Right forelimb (tissue), 1 donor: ENCODE results near the gene TMEM208.

Experiments
- DNase-seq: peaks from one replicate; pipeline ENCODE4 v3.0.0-alpha.2; 2018

TMEM208 gene

DNA sequence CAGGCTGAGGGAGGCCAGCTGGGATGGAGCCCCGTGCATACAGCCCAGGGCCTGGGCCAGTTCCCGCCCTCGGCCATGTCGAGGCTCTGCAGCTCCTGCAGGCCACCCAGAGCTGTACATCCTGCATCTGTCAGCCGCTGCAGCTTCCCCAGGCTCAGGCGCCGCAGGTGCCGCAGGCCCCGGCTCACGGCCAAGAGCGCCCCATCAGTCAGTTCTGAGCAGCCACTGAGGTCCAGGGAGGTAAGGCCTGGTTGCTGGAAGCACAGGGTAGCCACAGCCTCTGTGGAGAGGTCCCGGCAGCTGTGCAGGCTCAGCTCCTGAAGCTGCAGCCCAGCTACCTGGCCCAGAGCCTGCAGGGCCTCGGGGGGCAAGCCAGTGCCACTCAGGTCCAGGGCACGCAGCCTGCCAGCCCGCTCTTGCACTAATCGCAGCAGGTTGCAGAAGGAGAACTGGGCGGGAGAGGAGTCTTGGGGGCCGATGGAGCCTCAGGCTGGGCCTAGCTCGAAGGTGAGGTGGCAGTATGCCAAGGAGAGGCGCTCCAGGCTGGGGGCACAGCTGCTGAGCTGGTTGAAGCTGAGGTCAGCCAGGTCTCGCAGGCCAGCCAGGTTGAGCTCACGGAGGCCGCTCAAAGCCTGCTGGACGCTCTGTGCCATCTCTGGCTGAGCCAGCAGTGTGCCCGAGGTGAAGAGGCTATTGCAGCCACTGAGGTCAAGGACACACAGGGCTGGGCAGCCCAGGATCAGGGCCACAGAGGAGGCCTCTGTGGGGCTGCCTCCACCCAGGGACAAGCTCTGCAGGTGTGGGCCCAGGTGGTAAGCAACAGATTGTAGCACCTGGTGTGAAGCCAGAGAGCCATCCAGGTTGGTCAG, 16.6 kb upstream of the TMEM208 start:
- no peak for DNase-seq

DNA sequence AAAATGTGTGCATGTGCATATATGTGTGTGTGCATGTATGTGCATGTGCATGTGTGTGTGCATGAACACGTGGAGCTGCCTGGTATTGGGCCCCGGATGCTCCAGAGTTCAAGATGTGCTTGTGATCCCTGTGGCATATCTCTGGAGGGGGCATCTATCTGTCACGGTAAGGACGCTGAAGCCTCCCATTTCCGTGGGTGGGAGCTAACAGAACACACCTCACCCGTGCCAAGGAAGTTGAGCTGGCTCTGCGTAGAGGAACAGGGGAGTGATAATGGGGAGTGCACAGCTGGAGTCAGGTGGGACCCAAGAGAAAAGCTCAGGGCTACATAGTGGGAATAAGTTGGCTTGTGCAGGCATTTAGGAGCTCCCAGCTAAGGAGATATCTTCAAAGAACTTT, 15.3 kb upstream of the TMEM208 start:
- no peak for DNase-seq

DNA sequence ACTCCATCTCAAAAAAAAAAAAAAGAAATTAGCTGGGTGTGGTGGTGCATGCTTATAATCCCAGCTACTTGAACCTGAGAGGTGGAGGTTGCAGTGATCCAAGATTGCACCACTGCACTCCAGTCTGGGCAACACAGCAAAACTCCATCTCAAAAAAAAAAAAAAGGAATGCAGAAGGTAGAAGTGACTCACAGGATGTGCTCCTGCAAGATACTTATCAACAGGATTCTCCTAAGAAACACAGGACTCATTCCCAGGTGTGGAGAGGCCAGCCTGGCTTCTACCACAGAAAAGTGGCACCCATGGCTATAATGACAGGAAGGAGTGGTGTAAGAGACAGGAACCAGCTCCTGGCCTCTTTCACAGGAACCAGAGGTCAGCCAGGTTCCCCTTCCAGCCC, 14.2 kb upstream of the TMEM208 start:
- no peak for DNase-seq

DNA sequence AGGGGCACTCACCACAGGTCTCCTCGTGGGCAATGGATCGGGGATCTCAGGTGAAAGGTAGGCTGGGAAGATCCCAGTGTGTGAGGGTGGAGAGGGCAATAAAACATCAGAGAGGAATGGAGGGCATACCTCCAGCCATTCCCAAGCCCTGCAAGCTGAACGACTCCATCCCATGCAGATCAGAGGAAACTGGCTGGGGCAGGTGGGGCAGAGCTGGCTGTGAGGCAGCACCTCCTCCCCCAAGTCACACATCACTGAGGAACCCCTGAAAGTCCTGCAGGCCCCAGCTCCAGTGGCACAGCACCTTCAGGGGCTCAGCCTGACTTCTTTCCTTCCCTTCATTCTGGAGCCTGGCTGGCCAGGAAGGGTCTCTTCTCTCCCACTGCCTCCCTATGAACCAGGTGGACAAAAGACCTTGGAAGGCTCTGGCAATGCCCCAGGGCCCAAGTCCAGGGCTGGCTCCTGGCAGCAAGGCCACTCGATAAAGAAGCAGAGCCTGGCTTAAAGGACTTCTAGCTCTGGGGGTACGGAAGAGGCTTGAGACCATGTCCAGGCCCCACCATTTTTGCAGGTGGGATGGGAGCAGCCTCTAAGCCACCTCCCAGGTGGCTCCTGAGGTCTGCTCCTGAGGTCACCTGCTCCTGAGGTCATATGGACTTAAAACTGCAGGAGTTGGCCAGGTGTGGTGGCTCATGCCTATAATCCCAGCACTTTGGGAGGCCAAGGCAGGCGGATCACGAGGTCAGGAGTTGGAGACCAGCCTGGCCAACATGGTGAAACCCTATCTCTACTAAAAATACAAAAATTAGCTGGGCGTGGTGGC, 13.5 kb upstream of the TMEM208 start:
- no peak for DNase-seq

DNA sequence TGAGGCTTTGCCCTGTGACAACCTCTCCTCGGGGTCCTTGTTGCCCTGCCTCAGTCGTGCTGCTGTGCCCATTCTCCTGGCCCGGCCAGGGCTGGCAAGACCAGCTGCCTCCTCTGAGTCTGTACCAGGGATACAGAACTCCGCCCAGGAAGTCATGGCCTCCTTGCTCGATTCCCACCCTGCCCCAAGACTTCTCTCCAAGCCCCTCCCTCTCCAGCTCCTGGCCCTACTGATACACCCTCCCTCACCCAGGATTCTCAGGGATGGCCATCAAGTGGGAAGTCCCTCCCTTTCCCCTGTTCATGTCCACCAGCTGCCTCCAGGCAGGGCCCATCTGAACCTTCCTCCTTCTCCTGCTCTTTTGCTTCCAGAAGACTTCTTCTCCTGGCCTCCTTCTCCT, 11.2 kb upstream of the TMEM208 start:
- DNase-seq = no peak

DNA sequence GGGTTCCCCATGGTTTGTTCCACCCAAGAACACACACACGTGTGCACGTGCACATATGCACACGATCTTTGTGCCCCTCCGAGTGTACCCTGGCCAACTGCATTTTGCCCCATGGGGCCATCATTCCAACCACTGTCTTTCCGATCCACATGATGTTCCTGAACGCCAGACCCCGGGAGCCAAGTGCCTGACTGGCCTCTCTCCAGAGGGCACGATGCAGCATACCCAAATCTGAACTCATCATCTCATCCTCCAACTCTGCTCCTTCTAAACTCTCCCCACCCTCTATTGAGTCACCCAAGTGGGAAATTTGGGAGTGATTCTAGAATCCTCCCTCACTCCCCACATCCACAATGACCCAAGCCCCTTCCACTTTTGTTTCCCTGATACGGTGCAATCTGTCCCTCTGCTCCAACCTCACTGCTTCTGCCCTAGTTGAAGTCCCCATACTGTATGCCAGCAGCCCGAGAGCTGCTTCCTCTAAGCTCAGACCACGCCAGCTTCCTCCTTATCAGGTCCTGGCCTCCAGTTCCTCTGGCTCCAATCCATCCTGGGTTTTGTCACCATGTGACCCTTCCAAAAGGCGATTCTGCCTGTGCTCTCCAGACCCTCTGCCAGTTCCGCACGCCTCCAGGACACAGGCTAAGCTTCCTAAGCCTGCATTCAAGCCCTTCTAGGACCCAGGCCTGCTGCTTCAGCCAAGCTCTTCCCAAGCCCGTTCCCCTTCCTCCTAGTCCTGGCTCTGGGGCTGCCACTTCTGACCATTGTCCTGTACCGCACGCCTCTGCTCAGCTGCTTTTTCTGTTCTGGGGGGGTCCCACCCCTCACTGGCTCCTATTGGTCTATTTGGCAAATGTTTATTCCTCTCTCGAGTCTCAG, 10.1 kb upstream of the TMEM208 start:
- DNase-seq = no peak

DNA sequence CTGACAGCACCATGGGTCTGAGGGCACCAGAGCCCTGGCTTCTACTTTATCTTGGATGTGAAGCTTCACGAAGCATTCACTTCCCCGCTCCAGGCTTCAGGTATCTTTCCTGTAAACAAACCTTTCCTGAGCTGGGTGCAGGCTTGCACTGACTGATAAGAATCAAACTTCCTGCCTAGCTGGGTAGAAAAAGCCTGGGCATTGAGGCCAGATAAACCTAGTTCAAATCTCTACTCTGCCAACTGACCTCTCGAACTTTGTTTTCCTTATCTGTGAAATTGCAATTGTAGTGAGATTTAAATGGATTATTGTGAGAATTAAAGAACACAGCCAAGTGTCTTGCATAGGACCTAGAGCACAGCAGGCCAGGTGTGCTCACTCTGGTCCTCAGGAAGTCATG, 2.9 kb upstream of the TMEM208 start:
- no peak for DNase-seq

DNA sequence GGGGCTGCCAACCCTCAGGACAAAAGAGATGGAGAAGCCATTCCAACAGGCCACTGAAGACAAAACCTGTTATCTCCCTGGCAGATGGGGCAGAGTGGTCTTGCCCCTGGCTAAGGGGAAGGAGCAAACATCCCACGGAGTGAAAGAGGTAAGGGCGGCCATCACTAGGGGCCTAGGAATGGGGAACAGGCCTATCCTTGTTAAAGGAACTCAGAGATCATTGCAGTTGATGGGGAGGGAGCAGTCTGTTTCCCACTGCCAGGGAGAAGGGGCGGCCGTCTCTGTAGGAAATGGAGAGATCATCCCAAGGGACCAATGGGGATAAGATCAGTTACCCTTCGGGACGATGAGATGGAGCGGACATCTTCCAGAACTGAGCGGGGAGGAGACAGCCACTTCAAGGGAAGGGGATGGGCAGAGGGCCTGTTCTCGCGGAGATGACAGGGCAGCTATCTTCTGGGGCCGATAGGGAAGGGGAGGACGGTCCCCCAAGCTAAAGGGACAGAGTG, 581 bp upstream of the TMEM208 start:
- no peak for DNase-seq

DNA sequence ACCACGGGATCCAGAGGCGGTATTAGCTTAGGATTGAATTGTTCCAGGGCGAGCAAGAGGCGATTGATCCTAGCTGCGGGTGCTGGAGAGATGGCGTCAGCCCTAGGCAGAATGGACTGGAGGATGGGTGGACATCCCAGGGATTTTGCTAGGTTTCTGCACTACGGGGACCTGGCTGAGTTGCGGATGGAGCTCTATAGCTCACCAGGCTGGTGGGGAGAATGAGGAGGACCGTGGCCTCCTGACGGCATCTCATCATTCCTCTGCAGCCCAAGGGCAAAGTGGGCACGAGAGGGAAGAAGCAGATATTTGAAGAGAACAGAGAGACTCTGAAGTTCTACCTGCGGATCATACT, 614 bp downstream of the TMEM208 start:
- DNase-seq = no peak

DNA sequence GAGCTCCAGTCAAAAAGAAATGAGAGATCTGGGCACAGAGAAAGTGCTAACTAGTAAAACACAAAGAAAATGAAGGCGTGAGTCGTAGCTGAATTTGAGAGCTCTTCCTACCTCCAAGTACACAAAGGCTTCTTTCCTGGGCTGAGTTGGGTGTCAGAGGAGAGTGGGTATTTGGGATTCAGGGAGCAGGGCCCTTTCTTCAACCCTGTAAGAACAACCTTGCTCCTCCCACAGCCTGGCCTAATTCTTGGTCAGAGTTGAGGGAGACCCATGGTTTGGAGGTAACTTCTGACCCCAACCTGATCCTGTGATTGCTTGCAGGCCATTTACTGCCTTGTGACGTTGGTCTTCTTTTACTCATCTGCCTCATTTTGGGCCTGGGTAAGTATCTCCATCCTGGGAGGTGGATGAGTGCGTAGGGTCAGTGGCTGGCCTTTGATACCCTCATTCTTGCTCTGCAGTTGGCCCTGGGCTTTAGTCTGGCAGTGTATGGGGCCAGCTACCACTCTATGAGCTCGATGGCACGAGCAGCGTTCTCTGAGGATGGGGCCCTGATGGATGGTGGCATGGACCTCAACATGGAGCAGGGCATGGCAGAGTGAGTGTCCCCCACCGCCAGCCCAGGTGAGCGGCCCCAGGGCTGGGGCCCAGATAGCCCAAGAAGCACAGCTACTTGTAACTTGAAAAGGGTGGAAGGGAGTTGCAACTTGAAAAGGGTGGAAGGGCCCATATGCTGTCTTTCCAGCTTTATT, 1.3 kb downstream of the TMEM208 start:
- no peak for DNase-seq

DNA sequence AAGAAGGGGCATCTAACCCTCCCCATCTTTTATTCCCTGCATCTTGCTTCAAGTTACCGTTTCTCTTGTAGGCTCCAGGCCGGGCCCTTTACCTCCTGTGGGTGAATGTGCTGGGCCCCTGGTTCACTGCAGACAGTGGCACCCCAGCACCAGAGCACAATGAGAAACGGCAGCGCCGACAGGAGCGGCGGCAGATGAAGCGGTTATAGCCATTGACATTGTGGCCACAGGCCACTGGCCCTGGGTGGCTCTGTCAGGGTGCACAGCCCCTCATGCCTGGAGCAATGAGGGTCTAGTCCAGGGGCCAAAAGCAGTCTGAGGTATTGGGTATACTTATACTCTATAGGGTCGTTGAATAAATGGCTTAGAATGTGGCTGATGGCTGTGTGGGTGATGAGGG, 2.0 kb downstream of the TMEM208 start:
- no peak for DNase-seq

DNA sequence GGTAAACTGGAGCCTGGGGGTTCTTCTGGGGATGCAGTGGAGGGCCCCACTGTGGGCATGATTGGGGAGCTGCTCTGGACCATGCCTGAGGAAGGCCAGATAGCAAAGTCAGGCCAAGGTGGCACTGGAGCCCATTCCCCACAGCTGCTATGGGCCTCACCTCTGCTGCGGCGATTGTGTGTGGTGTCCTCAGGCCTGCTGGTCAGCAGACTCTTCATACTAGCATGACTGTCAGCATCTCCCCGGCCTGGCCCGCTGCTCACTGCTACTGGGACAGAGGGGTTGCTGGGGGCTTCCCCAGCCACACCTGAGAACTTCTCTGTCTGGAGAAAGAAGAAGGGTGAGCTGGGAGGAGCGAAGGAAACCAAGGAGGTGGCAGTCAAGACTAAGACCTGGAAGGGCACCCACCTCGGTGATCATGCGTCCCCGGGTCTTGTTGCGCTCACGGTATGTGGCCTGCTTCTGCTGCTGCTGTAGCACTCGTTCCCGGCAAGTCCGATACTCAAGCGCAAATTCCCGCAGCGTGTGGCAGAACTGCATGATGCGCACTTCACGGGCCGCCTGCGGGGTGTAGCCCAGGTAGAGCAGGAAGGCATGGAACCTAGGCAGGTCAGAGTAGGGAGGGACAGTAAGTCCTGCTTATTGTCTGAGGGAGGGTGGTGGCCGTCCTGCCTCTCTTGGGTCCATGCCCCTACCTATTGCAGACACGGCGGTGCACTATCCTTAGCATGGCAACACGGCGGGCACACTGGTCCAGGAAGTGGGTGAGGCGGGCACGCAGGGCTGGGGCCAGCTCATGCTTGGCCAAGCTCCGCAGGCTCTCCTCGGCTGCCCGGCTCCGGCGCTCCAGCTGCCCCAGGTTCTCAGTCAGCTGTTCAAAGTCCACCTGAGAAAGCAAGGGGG, 3.2 kb downstream of the TMEM208 start:
- no peak for DNase-seq

DNA sequence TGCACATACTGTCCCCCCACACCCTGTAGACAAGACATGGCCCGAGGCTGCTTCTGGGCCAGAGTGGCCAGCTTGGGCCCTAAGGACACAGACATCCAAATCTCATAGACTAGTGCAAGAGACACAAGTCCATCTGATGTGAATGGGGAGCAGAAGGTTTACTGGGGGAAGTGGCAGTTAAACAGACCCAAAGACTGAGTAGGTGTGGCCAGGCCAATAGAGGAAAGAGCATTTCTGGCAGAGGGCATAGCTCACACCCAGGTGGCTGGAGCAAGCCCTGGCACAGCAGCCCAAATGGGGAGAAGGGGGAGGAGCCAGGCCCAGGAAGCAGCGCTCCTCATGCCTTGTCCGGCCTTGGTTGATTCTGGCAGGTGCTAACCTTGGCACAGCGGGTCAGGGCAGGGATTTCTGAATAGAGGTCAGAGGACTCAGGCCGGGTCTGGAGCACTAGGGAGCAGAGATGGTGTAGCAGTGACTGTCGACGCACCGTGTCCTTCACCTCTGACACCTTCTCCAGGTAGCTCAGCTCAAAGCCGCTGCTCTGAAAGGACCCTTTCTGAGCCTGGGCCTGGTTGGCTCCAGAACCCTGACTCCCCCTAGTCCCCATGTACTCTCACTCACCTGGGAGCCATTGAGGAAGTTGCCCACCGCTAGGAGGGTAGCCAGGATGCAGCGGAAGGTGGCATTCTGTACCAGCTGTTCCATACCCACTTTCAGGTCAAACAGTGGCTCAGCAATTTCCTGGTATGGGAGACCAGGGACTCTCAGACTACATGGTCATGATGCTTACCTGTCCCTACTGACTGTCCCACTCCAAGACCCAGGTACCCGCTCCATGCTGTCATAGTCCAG, 4.1 kb downstream of the TMEM208 start:
- DNase-seq = no peak

DNA sequence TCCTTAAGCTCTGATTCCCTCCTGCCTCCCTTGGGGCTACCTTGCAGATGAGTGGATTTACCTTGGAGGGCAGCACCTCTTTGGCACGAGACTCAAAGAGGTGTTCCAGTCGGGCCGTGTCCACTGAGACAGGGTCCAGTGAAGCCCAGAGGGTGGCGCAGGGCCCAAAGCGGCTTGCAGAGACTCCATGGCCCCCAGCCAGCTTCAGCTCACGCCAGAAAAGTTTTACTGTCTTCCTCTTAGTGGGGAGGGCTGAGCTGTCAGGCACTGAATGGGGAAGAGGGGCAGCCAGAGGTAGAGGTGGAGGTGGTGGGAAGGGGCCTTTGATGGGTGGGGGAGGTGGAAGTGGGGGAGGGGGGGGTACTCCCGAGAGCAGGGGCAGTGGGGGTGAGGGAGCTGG, 6.7 kb downstream of the TMEM208 start:
- no peak for DNase-seq

DNA sequence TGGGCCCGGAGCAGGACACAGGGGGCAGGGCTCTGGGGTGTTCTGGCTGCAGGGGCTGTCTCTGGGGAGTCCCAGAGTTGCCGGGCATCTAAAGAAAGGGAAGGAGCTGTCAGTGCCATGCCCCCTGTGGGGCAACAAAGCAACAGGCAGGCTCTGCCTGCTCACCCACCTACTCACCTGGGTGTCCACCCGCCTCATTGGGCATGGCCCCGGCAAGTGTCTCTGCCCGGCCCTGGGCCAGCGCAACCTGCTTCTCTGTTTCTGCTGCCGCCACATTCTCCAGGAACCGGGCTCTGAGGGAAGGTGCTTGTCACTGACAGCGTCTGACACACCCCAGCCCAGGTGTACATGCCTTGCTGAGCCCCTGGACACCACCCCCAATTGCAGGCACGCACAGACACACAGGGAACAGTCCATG, 7.3 kb downstream of the TMEM208 start:
- no peak for DNase-seq

DNA sequence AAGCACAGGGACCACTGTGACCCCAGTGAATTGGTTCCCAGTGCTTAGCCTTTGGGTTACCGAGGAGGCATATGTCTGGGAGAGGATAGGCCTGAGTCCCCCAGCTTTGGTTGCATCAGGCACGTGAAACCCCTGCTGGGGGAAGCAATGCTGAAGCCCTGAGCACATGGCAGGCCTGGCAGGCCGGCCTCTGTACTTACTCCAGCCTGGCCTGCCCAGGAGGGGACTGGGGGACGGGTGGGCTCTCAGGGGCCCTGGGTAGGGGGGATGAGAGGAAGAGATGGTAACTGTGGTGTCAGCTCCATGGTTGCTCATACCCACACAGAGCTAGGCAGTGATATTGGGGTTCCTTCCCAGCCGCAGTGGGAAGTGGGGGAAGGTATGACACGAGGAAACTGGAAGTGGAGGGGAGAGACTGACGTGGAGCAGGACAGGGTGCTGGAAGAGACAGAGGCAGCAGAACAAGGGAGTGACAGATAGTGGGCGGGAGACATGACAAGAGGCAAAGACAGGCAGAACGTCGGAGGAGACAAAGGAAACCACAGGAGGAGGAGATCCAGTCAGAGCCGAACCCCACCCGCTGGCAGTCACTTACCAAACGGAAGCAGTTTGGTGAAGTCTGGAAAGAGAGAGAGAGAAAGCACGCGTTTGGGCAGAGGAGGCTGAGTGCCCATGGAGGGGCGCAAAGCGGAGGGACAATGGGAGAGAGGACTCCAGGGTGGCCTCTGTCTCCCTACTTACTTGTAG, 9.1 kb downstream of the TMEM208 start:
- no peak for DNase-seq

DNA sequence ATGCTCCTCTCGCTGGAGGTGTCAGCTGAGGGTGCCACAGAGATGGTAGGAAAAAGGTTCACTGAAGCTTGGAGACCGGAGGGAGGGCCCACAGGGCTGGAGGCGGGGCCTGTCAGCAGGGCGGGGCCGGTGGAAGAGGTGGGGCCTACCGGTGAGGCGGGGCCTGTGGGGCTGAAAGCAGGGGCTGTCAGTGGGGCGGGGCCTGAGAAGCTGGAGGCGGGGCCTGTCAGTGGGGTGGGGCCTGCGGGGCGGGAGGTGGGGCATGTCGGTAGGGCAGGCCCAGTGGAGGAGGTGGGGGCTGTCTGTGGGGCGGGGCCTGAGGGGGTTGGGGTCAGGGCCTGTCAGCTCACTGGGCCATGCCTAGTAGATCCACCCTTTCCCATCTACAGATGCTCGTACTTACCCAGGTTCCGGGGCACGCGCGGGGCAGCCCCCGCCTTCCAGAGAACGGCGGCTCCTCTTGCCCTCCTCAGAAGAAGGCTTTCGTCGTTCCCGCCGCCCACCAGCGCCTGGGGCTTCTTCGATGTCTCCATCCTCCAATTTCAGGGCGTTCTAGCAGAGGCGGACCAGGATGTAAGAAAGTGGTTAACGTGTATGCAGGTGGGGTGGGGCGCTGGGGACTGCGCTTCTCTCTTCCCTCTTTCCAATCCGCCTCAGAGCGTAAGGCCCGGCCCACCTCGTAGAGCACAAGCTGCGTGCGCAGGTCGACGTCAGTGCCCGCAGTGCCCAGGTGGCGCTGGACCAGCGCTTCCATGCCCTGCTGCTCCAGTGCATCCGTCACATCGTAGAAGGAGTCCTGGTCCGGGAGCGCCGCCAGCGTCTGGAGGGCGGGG, 9.8 kb downstream of the TMEM208 start:
- no peak for DNase-seq
